GM10248 (cell line): Measurements from ENCODE around the gene HNRNPUL1.
"Not testable (repeated sequence)": the region's sequence is repeated elsewhere in the genome, so short reads cannot be mapped to it uniquely, and the experiment has no call there.

ENCODE experiments used
- CTCF ChIA-PET: fragments of 300-600 bp; sonication (Branson Sonifier 250); formaldehyde crosslinking; extraction: SDS; loops from one replicate; lab custom pipeline; 2021; ENCODE audit warnings: antibody characterized with exemption; lab: Yijun Ruan, JAX
- POLR2A ChIA-PET: fragments of 350-650 bp; sonication (Branson Sonifier 250); formaldehyde crosslinking; extraction: SDS; loops from one replicate; lab custom pipeline; 2020; ENCODE audit warnings: antibody characterized with exemption; lab: Yijun Ruan, JAX
- DNase-seq: peaks from one replicate; pipeline ENCODE4 v3.0.0; 2012; ENCODE audit errors: extremely low spot score
- CTCF ChIP-seq: IDR thresholded peaks from 2 replicates; pipeline ENCODE4 v1.5.1; 2012; ENCODE audit warnings: mild to moderate bottlenecking, low read depth; ENCODE audit errors: extremely low read depth, missing control alignments, control extremely low read depth

HNRNPUL1 gene

DNA sequence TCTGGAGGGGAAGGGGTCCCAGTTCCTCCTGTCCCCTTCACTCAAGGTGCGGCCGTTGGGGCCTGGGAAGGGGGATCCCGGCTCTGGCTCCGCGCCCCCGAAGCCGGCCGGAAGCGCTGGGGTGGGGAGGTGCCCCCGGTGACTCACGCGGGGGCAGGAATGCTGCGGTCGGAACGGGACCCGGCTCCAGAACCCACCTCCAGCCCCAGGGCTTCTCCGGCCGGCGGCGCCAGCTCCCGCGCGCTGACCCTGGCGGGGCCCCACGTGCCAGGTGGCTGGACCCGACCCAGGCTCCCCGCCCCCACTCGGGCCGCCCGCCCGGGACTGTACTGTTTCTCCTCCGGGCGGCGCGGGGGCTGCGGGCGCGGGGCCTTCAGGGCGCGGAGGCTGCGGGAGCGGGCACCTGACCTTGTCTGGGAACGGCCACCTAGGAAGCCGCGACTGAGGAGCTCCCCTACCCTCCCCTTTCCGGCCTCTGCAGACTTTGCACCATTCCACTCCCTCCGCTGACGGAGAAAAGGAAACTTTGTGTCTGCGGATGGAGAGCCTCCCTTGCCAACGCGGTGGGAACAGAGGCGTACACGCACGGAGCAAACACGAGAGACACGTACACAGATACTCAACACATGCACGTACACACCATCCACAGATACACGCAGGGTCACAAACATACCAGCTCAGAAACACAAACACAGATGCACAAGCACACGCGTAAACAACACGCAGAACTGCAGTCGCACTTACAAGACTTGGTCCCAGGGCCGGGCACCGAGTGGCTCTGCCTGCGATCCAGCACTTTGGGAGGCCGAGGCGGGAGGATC, 37.9 kb upstream of the HNRNPUL1 start:
- ChIA-PET POLR2A (no interaction called here), CTCF (no interaction called here)
- DNase-seq = no peak
- TF ChIP-seq CTCF = no peak

GRCh38 chr19:41226874-41227390, 37.2 kb upstream of the HNRNPUL1 start:
- ChIA-PET CTCF (no interaction called here), POLR2A (no interaction called here)
- no peak for DNase-seq
- TF ChIP-seq CTCF = no peak

- ChIA-PET CTCF (interaction anchor here (0.6 to 1.2 kb wide), 3 partner anchors 21 to 81 kb away, joined by 3 to 5 read pairs (median 3); no protein-coding TSS in a partner anchor), POLR2A (interaction anchor here (0.6 kb wide), 1 partner anchor 169 kb away, joined by 3 read pairs; the partner anchor contains the start of gene EXOSC5)
- no peak for DNase-seq
- no peak for TF ChIP-seq CTCF
Measured at GRCh38 chr19:41228486-41228885, 35.7 kb upstream of the HNRNPUL1 start.

GRCh38 chr19:41229338-41229737, 34.8 kb upstream of the HNRNPUL1 start:
- POLR2A ChIA-PET, DNase-seq: not testable (repeated sequence)
- CTCF ChIA-PET = interaction anchor here (1.2 kb wide), 1 partner anchor 25 kb away, joined by 5 read pairs; no protein-coding TSS in a partner anchor

GRCh38 chr19:41230067-41230857, 33.9 kb upstream of the HNRNPUL1 start:
- no peak for DNase-seq
- TF ChIP-seq CTCF = no peak
- POLR2A ChIA-PET = no interaction called here
- CTCF ChIA-PET = interaction anchor here (2.6 kb wide), 1 partner anchor 26 kb away, joined by 10 read pairs; no protein-coding TSS in a partner anchor

DNA sequence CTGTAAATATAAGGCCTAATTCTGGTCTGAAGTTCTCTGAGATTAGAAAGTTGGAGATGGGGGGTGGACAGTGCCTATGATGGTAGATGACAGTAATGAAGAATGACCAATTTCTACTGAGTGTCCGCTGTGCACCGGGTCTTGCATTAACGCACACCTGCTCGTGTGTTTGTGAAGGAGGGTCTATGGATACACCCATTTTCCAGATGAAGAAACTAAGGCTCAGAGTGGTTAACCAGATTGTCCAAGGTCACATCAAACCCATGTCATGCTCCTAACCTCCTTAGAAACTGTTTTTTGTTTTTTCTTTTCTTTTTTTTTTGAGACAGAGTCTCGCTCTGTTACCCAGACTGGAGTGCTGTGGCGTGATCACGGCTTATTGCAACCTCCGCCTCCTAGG, 31.5 kb upstream of the HNRNPUL1 start:
- CTCF ChIA-PET = interaction anchor here (1.1 to 2.6 kb wide), 2 partner anchors 10 to 29 kb away, joined by 3 to 10 read pairs; no protein-coding TSS in a partner anchor
- no peak for DNase-seq
- POLR2A ChIA-PET = no interaction called here
- no peak for TF ChIP-seq CTCF
